KMS-11 (cell line): Measurements from ENCODE around the gene DOK5.
"Not testable (repeated sequence)": the region's sequence is repeated elsewhere in the genome, so short reads cannot be mapped to it uniquely, and the experiment has no call there.

Experiments
- H2AFZ ChIP-seq: fragments of 200-600 bp; sonication (generic); 2 replicates; pipeline ENCODE4 v1.6.1; 2016; ENCODE audit warnings: antibody characterized with exemption, mixed run types, low read depth
- H3K27ac ChIP-seq: fragments of 200-600 bp; sonication (generic); 2 replicates; pipeline ENCODE4 v1.6.1; 2016; ENCODE audit warnings: mild to moderate bottlenecking, mixed run types
- H3K27me3 ChIP-seq: fragments of 200-600 bp; sonication (generic); 2 replicates; pipeline ENCODE4 v1.6.1; 2017; ENCODE audit warnings: mild to moderate bottlenecking, low read depth, mixed run types, moderate library complexity; ENCODE audit not compliant: insufficient read depth
- H3K36me3 ChIP-seq: fragments of 200-600 bp; sonication (generic); 2 replicates; pipeline ENCODE4 v1.6.1; 2017; ENCODE audit warnings: mild to moderate bottlenecking, mixed run types; ENCODE audit not compliant: insufficient read depth
- H3K4me1 ChIP-seq: fragments of 200-600 bp; sonication (generic); 2 replicates; pipeline ENCODE4 v1.6.1; 2016; ENCODE audit warnings: mild to moderate bottlenecking, low read depth, mixed run types; ENCODE audit not compliant: poor library complexity, severe bottlenecking
- H3K4me2 ChIP-seq: fragments of 200-600 bp; sonication (generic); 2 replicates; pipeline ENCODE4 v1.7.0; 2016; ENCODE audit warnings: mild to moderate bottlenecking, mixed run types
- H3K4me3 ChIP-seq: fragments of 200-600 bp; sonication (generic); IDR thresholded peaks from 2 replicates; pipeline ENCODE4 v1.6.1; 2017; ENCODE audit warnings: low read depth, low read length, mixed read lengths; ENCODE audit not compliant: insufficient read depth
- H3K79me2 ChIP-seq: fragments of 200-600 bp; sonication (generic); 2 replicates; pipeline ENCODE4 v1.6.1; 2016; ENCODE audit warnings: low read depth, mixed run types; ENCODE audit not compliant: insufficient read depth
- H3K9ac ChIP-seq: fragments of 200-600 bp; sonication (generic); 2 replicates; pipeline ENCODE4 v1.6.1; 2016; ENCODE audit warnings: mild to moderate bottlenecking, mixed run types
- H4K20me1 ChIP-seq: fragments of 200-600 bp; sonication (generic); 2 replicates; pipeline ENCODE4 v1.6.1; 2016; ENCODE audit warnings: mild to moderate bottlenecking, mixed run types; ENCODE audit not compliant: insufficient read depth
- CTCF ChIP-seq: fragments of 200-600 bp; sonication (generic); conservative IDR thresholded peaks from 2 replicates; pipeline ENCODE4 v1.6.1; 2017; ENCODE audit warnings: low read depth, mild to moderate bottlenecking, antibody characterized with exemption, low read length, moderate library complexity, mixed read lengths

The DOK5 gene

GRCh38 chr20:54476169-54477009 lies 996 bp downstream of the DOK5 start:
- Histone ChIP-seq H2AFZ (no peak overlapping the region), H3K4me2 (no peak overlapping the region), H3K9ac (no peak overlapping the region), H3K27ac (no peak overlapping the region), H3K79me2 (no peaks in the 10 kb centered on the region), H4K20me1 (no peaks in the 10 kb centered on the region), H3K4me1 (no peaks in the 10 kb centered on the region), H3K4me3 (no peak overlapping the region), H3K36me3 (no peaks in the 10 kb centered on the region), H3K27me3 (no peaks in the 10 kb centered on the region)
- no peak for TF ChIP-seq CTCF

GRCh38 chr20:54477191-54477955 lies 2.0 kb downstream of the DOK5 start:
- Histone ChIP-seq H3K4me1 (no peaks in the 10 kb centered on the region), H3K36me3 (no peaks in the 10 kb centered on the region), H3K4me2 (no peak overlapping the region), H3K27me3 (no peaks in the 10 kb centered on the region), H3K9ac (no peak overlapping the region), H3K27ac (no peak overlapping the region), H2AFZ (no peak overlapping the region), H3K79me2 (no peaks in the 10 kb centered on the region), H4K20me1 (no peaks in the 10 kb centered on the region), H3K4me3 (no peak overlapping the region)
- TF ChIP-seq CTCF, result no peak

- no peaks in the 10 kb centered on the region for H3K4me1 ChIP-seq
- no peaks in the 10 kb centered on the region for H3K36me3 ChIP-seq
- no peak overlapping the region for H3K27ac ChIP-seq
- no peak for TF ChIP-seq CTCF
- H4K20me1 ChIP-seq, result no peaks in the 10 kb centered on the region
- H3K4me3 ChIP-seq, result no peak overlapping the region
- H3K4me2 ChIP-seq, result no peak overlapping the region
- H3K27me3 ChIP-seq, result no peaks in the 10 kb centered on the region
- no peak overlapping the region for H3K9ac ChIP-seq
- no peak overlapping the region for H2AFZ ChIP-seq
- no peaks in the 10 kb centered on the region for H3K79me2 ChIP-seq
These were observed 3.9 kb downstream of the DOK5 start for GRCh38 chr20:54479138-54479906.

- not testable (repeated sequence) for H3K36me3 ChIP-seq, H3K79me2 ChIP-seq, H3K4me2 ChIP-seq, H4K20me1 ChIP-seq, H2AFZ ChIP-seq, H3K4me1 ChIP-seq, H3K9ac ChIP-seq, H3K27me3 ChIP-seq, H3K27ac ChIP-seq, H3K4me3 ChIP-seq
These were observed 4.5 kb downstream of the DOK5 start for GRCh38 chr20:54479937-54480336.
